Subcutaneous adipose tissue (tissue), 4 donors: ENCODE results near the gene MBD3L3. TPM values are rescaled to one million over a fixed set of nuclear protein-coding genes. Genes with fewer than 3 reads are reported as not detected.
"Not testable (repeated sequence)": the region's sequence is repeated elsewhere in the genome, so short reads cannot be mapped to it uniquely, and the experiment has no call there.

Experiments
- total RNA-seq, 4 donors: library from RNA; depleted of rRNA; stranded (reverse); fragments of >200 nt; gene quantifications; one replicate each; pipeline ENCODE4 v1.1.0, GENCODE V29; 2016
- TF ChIP-seq, protein P1 (sequence below): fragments of 450-650 bp; IDR thresholded peaks from one replicate; pipeline ENCODE4 v1.5.1; 2016; ENCODE audit warnings: low read depth, mild to moderate bottlenecking, control low read depth, antibody characterized with exemption, moderate library complexity

MBD3L3 gene
- total RNA-seq, 4 donors from 2014 or later: not detected

DNA sequence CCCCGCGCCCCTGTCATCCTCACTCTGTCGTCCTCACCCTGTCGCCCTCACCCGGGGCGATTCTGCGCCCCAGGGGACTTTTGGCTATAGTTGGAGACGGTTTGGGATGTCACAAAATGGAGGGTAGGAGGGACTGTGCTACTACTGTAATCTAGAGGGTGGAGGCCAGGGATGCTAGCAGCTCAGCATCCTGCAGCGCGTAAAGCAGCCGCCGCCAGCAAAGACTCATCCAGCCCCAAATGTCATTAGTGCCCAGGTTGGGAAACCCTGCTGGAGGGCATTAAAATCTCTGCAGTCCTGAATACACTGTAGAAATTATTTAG lies 11.4 kb upstream of the MBD3L3 start:
- TF ChIP-seq, protein P1, sequence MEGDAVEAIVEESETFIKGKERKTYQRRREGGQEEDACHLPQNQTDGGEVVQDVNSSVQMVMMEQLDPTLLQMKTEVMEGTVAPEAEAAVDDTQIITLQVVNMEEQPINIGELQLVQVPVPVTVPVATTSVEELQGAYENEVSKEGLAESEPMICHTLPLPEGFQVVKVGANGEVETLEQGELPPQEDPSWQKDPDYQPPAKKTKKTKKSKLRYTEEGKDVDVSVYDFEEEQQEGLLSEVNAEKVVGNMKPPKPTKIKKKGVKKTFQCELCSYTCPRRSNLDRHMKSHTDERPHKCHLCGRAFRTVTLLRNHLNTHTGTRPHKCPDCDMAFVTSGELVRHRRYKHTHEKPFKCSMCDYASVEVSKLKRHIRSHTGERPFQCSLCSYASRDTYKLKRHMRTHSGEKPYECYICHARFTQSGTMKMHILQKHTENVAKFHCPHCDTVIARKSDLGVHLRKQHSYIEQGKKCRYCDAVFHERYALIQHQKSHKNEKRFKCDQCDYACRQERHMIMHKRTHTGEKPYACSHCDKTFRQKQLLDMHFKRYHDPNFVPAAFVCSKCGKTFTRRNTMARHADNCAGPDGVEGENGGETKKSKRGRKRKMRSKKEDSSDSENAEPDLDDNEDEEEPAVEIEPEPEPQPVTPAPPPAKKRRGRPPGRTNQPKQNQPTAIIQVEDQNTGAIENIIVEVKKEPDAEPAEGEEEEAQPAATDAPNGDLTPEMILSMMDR: no peak

DNA sequence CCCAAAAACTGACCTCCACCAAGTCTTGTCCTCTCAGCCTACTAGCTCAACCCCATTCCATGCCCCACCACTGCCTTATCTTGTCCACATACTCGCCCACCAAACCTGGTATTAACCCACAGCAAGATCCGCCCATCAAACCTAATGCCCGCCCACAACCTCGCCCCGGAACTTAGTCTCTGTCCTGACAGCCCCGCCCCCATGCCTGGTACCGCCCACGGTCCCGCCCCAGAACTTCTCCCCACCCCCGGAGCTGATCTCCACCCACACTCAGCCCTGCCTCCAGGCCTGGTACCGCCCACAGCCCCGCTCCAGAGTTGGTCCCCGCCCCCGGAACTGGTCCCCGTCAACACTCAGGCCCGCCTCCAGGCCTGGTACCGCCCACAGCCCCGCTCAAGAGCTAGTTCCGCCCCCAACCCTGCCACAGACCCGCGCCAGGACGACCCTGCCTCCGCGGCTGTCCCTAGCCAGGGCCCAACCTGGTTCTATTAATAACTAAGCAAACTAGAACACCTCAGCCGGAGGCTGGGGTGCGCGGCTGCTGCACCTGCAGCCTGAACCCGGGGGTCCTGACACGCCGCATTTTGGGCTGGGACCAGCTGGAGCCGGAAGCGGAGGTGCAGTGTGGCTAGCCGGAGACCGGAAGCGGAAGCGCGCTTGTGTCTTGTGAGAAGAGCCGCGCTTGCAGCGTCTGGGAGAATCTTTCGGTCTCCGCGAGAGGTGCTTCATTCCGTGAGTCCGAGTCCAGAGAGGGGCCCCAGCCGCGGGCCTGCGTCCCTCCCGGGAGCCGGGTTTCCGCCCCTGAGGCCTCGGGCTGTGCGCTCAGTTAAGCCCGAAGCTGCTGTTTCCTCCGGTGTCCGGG lies 10.8 kb upstream of the MBD3L3 start, which contains the start of gene ZNF557:
ZNF557 (plus strand) TSS at position 662 of the 862 bp plus-strand sequence. CDS start 5,372 bp downstream, outside the sequence.
- TF ChIP-seq, protein P1: no peak

DNA sequence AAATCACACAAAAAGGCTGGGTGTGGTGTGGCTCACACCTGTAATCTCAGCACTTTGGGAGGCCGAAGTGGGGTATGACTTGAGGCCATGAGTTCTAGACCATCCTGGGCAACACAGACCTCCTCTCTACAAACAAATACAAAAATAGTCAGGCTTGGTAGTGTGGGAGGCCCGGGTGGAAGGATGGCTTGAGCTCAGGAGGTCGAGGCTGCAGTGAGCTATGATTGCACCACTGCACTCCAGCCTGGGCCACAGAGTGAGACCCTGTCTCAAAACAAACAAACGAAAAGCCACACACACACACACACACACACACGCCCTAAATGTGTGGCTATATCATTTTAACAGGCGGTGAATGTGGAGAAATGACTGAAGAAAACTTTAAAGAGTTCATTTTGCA lies 10.1 kb upstream of the MBD3L3 start:
- TF ChIP-seq, protein P1: no peak

DNA sequence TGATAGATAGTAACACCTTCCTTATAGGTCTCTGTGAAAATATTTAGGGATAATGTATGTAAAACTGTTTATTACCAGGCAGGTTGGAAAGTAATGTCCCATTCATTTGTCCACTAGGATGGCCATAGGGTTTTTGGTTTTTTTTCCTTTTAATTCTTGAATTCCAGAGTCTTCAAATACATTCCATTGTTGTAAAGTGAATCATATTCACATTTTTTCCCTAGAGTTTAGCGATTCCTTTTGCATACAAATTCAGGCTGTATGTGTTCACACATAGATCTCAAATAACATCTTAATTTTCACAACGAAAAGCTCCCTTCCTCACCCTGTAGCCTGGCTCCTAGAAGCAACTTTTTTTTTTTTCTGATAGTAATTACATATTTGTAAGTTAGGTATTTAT lies 9.2 kb upstream of the MBD3L3 start:
- TF ChIP-seq, protein P1: no peak

DNA sequence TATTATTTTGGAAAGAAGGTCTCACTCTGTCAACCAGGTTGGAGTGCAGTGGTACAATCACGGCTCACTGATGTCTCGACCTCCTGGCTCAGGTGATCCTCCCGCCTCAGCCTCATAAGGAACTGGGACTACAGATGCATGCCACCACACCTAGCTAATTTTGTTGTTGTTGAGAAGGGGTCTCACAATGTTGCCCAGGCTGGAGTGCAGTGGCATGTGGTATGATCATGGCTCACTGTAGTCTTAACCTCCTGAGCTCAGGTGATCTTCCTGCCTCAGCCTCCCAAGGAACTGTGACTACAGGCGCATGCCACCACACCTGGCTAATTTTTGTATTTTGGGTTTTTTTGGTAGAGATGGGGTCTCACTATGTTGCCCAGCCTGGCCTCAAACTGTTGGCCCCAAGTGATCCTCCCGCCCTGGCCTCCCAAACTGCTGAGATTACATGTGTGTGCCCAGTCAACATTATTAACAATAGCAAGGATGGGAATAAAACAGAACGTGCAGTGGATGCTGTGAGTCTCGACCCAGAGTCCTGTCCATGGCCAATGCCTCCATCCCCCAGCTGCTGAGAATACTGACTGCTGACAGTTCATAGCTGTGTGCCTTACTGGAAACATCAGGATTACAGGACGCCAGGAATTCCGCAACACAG lies 5.4 kb upstream of the MBD3L3 start:
- TF ChIP-seq, protein P1: no peak

DNA sequence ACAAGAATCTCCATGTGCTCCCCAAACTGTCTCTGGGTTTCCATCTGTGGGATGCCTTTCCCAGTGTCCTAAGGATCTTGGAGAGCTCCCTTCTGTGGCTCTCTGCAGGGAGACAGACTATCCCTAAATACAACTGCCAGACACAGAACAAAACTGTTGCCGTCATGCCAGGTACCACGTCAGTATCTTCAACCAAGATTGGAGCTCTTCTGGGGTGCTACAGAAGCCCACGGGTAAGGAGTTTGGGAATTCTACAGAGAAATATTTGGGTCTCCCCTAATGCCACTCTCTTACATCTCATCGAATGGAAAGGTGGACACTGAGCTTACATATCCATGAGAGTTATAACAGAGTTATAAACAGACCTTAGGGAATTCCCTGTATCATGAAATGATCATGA lies 4.9 kb upstream of the MBD3L3 start:
- TF ChIP-seq, protein P1: no peak

DNA sequence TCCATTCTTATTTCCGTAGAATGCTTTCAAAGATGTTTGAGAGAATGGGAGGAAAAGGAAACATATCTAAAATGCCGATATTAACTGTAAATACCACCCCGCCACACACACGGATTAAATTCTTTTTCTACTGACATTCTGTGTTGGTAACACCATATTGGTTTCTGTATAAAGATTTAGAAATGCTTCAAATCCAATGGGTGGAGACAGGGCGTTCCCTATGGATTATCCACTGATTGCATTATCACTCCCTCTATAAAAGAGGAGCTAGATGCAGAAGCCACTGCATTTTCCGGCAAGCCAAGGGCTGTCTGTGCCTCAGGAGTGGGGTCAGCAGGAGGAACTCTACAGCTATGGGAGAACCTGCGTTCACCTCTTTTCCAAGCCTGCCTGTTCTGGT lies 9.5 kb downstream of the MBD3L3 start, which contains the start of gene MBD3L2:
MBD3L2 (plus strand) TSS at position 301 of the 400 bp plus-strand sequence; CDS start at position 354, 53 bp downstream.
- TF ChIP-seq, protein P1: not testable (repeated sequence)
